ENCODE results near the gene PATE3. TPM values are rescaled to one million over a fixed set of nuclear protein-coding genes. Genes with fewer than 3 reads are reported as not detected.

Gene PATE3
- total and polyA plus RNA-seq, 4 donors = not detected

DNA sequence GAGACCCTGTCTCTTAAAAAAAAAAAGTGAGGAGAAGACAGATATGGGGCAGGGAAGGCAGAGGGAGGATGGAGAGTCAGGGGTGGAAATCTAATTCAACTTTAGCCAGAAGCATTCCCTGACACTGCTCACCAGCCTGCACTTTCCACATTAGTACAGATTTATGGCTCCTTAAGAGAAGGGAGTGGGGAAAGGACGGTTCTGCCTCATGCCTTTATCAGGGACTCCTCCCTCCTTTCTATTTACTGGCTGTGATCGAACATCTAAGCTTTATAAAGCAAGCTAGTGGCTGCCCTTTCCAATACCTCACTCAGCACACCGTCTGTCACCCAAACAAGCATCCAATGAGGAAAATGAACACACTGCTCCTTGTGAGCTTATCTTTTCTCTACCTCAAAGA lies 45.1 kb downstream of the PATE3 start, which contains the start of gene PATE4:
Gene PATE4 (plus strand): TSS at position 301 of the 400 bp plus-strand sequence. CDS start 44 bp downstream, at position 345.
- H3K9ac ChIP-seq (ENCODE audit: low read depth in 1 of 2, low read length in 2 of 2) = no peak within 1 kb of the TSS
- DNase-seq (ENCODE audit: low spot score) = no peak
- no peaks in the 10 kb centered on the region for H3K4me1 ChIP-seq (ENCODE audit: control insufficient read depth in 4 of 4, insufficient read depth in 4 of 4, low read length in 3 of 4)
- no peak within 1 kb of the TSS for H3K4me3 ChIP-seq (ENCODE audit: low read depth in 1 of 3, low read length in 3 of 3)
- 41% methylated on average over 3 of the region's 3 CpGs for WGBS
- no peak within 1 kb of the TSS for H3K27ac ChIP-seq (ENCODE audit: low read depth in 1 of 2, low read length in 2 of 2)
- H3K27me3 ChIP-seq (ENCODE audit: control insufficient read depth in 4 of 4, insufficient read depth in 4 of 4, low read length in 3 of 4) = no peaks in the 10 kb centered on the region
- TF ChIP-seq SP1 (IDR thresholded peaks at IDR 0.05) = no peak
- no peak for TF ChIP-seq HNF4G (IDR thresholded peaks at IDR 0.05)
- no peak for TF ChIP-seq FOXA2 (IDR thresholded peaks at IDR 0.05)
- TF ChIP-seq, protein P1, sequence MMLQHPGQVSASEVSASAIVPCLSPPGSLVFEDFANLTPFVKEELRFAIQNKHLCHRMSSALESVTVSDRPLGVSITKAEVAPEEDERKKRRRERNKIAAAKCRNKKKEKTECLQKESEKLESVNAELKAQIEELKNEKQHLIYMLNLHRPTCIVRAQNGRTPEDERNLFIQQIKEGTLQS (IDR thresholded peaks at IDR 0.05) = no peak
- no peak for TF ChIP-seq RAD21 (IDR thresholded peaks at IDR 0.05)
- no peak for TF ChIP-seq TAF1 (conservative IDR thresholded peaks at IDR 0.05)
- TF ChIP-seq NR2F2 (IDR thresholded peaks at IDR 0.05) = no peak
- TF ChIP-seq FOXA1 (IDR thresholded peaks at IDR 0.05) = no peak
- no peak for TF ChIP-seq YY1 (IDR thresholded peaks at IDR 0.05)
- TF ChIP-seq, protein P2, sequence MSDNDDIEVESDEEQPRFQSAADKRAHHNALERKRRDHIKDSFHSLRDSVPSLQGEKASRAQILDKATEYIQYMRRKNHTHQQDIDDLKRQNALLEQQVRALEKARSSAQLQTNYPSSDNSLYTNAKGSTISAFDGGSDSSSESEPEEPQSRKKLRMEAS (IDR thresholded peaks at IDR 0.05) = no peak
- TF ChIP-seq, protein P3, sequence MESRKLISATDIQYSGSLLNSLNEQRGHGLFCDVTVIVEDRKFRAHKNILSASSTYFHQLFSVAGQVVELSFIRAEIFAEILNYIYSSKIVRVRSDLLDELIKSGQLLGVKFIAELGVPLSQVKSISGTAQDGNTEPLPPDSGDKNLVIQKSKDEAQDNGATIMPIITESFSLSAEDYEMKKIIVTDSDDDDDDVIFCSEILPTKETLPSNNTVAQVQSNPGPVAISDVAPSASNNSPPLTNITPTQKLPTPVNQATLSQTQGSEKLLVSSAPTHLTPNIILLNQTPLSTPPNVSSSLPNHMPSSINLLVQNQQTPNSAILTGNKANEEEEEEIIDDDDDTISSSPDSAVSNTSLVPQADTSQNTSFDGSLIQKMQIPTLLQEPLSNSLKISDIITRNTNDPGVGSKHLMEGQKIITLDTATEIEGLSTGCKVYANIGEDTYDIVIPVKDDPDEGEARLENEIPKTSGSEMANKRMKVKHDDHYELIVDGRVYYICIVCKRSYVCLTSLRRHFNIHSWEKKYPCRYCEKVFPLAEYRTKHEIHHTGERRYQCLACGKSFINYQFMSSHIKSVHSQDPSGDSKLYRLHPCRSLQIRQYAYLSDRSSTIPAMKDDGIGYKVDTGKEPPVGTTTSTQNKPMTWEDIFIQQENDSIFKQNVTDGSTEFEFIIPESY (IDR thresholded peaks at IDR 0.05) = no peak
- TF ChIP-seq EGR1 (IDR thresholded peaks at IDR 0.05; ENCODE audit: low read depth in 2 of 2) = no peak
- TF ChIP-seq GABPA (IDR thresholded peaks at IDR 0.05 in 1 of 2, conservative IDR thresholded peaks at IDR 0.05 in 1 of 2) = no peak
- TF ChIP-seq, protein P4, sequence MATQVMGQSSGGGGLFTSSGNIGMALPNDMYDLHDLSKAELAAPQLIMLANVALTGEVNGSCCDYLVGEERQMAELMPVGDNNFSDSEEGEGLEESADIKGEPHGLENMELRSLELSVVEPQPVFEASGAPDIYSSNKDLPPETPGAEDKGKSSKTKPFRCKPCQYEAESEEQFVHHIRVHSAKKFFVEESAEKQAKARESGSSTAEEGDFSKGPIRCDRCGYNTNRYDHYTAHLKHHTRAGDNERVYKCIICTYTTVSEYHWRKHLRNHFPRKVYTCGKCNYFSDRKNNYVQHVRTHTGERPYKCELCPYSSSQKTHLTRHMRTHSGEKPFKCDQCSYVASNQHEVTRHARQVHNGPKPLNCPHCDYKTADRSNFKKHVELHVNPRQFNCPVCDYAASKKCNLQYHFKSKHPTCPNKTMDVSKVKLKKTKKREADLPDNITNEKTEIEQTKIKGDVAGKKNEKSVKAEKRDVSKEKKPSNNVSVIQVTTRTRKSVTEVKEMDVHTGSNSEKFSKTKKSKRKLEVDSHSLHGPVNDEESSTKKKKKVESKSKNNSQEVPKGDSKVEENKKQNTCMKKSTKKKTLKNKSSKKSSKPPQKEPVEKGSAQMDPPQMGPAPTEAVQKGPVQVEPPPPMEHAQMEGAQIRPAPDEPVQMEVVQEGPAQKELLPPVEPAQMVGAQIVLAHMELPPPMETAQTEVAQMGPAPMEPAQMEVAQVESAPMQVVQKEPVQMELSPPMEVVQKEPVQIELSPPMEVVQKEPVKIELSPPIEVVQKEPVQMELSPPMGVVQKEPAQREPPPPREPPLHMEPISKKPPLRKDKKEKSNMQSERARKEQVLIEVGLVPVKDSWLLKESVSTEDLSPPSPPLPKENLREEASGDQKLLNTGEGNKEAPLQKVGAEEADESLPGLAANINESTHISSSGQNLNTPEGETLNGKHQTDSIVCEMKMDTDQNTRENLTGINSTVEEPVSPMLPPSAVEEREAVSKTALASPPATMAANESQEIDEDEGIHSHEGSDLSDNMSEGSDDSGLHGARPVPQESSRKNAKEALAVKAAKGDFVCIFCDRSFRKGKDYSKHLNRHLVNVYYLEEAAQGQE (IDR thresholded peaks at IDR 0.05) = no peak
- H3K36me3 ChIP-seq (ENCODE audit: control insufficient read depth in 4 of 4, insufficient read depth in 3 of 4, low read depth in 1 of 4, low read length in 3 of 4) = no peaks in the 10 kb centered on the region
- peaks cover 0 to 3% (median 0%) of the 10 kb centered on the region in 4 donors for H3K9me3 ChIP-seq (ENCODE audit: control insufficient read depth in 4 of 4, low read length in 3 of 4)

DNA sequence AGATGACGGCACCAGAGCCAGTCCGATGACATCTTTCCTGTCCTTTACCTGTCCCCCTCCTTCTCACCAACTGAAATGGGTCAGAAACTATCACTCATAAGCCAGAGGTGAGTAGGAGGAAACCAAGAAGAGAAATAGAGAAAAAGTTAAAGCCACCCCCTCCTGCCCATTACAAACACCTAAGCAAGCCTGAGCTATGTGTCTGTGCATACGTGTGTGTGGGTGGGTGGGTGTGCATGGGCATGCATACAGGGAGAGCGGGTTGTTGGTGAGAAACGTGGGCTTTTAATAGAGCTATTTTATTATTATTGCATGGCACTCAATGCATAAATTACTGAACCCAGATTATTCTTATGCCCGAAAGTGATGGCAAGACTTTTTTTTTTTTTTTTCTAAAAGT lies 47.8 kb downstream of the PATE3 start:
- DNase-seq (ENCODE audit: low spot score) = no peak
- Histone ChIP-seq H3K4me3 (ENCODE audit: low read depth in 1 of 3, low read length in 3 of 3) (no peak overlapping the region), H3K36me3 (ENCODE audit: control insufficient read depth in 4 of 4, insufficient read depth in 3 of 4, low read depth in 1 of 4, low read length in 3 of 4) (no peaks in the 10 kb centered on the region), H3K27ac (ENCODE audit: low read depth in 1 of 2, low read length in 2 of 2) (no peak overlapping the region), H3K27me3 (ENCODE audit: control insufficient read depth in 4 of 4, insufficient read depth in 4 of 4, low read length in 3 of 4) (no peaks in the 10 kb centered on the region), H3K9me3 (ENCODE audit: control insufficient read depth in 4 of 4, low read length in 3 of 4) (peaks cover 0 to 3% (median 0%) of the 10 kb centered on the region in 4 donors), H3K9ac (ENCODE audit: low read depth in 1 of 2, low read length in 2 of 2) (no peak overlapping the region), H3K4me1 (ENCODE audit: control insufficient read depth in 4 of 4, insufficient read depth in 4 of 4, low read length in 3 of 4) (no peaks in the 10 kb centered on the region)
- WGBS = 79% methylated on average over 6 of the region's 6 CpGs
- TF ChIP-seq YY1 (IDR thresholded peaks at IDR 0.05) (no peak), FOXA1 (IDR thresholded peaks at IDR 0.05) (no peak), JUND (IDR thresholded peaks at IDR 0.05) (no peak), EGR1 (IDR thresholded peaks at IDR 0.05; ENCODE audit: low read depth in 2 of 2) (no peak), SP1 (IDR thresholded peaks at IDR 0.05) (no peak), RAD21 (IDR thresholded peaks at IDR 0.05) (no peak), RXRA (IDR thresholded peaks at IDR 0.05) (no peak)
- TF ChIP-seq, protein P1 (IDR thresholded peaks at IDR 0.05) = no peak

Other genes with a start within 250 kb of the PATE3 start
- gene EI24, start 218.7 kb upstream of the PATE3 start, total RNA-seq = 100 to 1,000 TPM in 1 of 2 donors, 10 to 100 TPM in 1; 64.9 to 288 TPM
- 100 to 1,000 TPM; 154 to 253 TPM for gene EI24, start 218.7 kb upstream of the PATE3 start, polyA plus RNA-seq
- gene STT3A, start 195.3 kb upstream of the PATE3 start, total RNA-seq = 100 to 1,000 TPM; 145 to 176 TPM
- gene STT3A, start 195.3 kb upstream of the PATE3 start, polyA plus RNA-seq = 100 to 1,000 TPM in 1 of 2 donors, 10 to 100 TPM in 1; 47.5 to 115 TPM
- 10 to 100 TPM in 1 of 2 donors, under 1 TPM in 1; 0.59 to 21.7 TPM for gene CHEK1, start 163.0 kb upstream of the PATE3 start, total RNA-seq
- 1 to 10 TPM in 1 of 2 donors, under 1 TPM in 1; 0.68 to 1.0 TPM for gene CHEK1, start 163.0 kb upstream of the PATE3 start, polyA plus RNA-seq
- gene ACRV1, start 107.3 kb upstream of the PATE3 start, total RNA-seq = not detected
- gene ACRV1, start 107.3 kb upstream of the PATE3 start, polyA plus RNA-seq = not detected
- gene PATE1, start 41.8 kb upstream of the PATE3 start, total RNA-seq = not detected
- not detected for gene PATE1, start 41.8 kb upstream of the PATE3 start, polyA plus RNA-seq
- not detected for gene PATE2, start 9.3 kb upstream of the PATE3 start, total RNA-seq
- not detected for gene PATE2, start 9.3 kb upstream of the PATE3 start, polyA plus RNA-seq
- gene PATE4, start 45.2 kb downstream of the PATE3 start, total RNA-seq = not detected
- gene PATE4, start 45.2 kb downstream of the PATE3 start, polyA plus RNA-seq = not detected
- gene HYLS1, start 99.5 kb downstream of the PATE3 start, total RNA-seq = 1 to 10 TPM; 2.7 to 4.9 TPM
- 1 to 10 TPM; 1.9 to 4.8 TPM for gene HYLS1, start 99.5 kb downstream of the PATE3 start, polyA plus RNA-seq
- 10 to 100 TPM; 15.5 to 22.2 TPM for gene PUS3, start 115.1 kb downstream of the PATE3 start, total RNA-seq
- gene PUS3, start 115.1 kb downstream of the PATE3 start, polyA plus RNA-seq = 10 to 100 TPM; 16.3 to 17.9 TPM
- under 1 TPM; 0.33 to 0.79 TPM for gene DDX25, start 116.4 kb downstream of the PATE3 start, total RNA-seq
- gene DDX25, start 116.4 kb downstream of the PATE3 start, polyA plus RNA-seq = under 1 TPM; 0.07 to 0.28 TPM
- gene VSIG10L2, start 157.9 kb downstream of the PATE3 start, total RNA-seq = not detected
- gene VSIG10L2, start 157.9 kb downstream of the PATE3 start, polyA plus RNA-seq = not detected

Data from liver (tissue), 9 donors.